ENCODE results near the gene MAP3K3.

Gene MAP3K3

DNA sequence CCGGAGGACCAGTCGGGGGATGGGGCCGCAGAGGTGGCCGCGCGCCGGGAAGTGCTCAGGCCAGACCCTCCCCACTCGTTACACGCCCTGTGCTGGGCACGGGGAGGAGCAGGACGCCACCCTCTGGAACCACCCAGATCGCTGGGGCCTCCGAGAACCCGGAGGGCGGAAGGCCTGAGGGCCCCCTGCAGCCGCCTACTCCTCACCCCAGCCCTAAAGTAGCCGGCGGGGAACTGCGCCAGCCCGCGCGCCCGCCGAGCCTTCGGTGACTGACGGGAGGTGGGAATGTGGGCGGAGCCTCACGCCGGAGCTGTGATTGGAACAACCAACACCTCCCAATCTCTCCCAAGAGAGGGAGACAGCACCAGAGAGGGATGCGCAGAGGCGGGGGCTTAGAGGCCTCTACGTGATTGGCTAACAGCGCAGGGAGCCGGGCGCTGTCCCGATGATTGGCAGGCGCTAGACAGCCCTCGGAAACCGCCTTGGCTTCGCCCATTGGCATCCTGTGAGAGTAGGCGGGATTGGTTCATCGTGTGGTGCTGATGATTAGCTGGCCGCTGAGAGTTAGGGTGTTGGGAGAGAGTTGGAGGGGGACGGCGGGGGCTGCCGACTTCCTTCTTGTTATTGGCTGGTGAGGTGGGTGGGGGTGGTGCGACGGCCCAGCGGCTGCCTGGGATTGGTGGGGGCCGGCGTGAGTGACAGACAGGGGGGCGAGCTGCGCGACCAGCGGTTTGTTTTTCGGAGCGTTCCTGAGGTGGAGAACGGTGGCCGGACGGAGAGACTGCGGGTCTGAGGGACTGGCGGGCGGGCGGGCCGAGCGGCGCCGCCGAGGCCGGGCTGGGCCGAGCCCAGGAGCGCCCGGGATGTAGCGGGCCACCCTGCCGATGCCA, at the start of gene MAP3K3 (continued):
- no peak for TF ChIP-seq ZNF704 (tag by site-specific recombination; IDR thresholded peaks at IDR 0.05)
- peak; percentile 95 for TF ChIP-seq ZBTB20 (tag by site-specific recombination; IDR thresholded peaks at IDR 0.05)
- TF ChIP-seq SP7 (tag by site-specific recombination; IDR thresholded peaks at IDR 0.05), result peak; percentile 88
- no peak for TF ChIP-seq ZNF280C (tag by site-specific recombination; IDR thresholded peaks at IDR 0.05)
- TF ChIP-seq, protein P1, sequence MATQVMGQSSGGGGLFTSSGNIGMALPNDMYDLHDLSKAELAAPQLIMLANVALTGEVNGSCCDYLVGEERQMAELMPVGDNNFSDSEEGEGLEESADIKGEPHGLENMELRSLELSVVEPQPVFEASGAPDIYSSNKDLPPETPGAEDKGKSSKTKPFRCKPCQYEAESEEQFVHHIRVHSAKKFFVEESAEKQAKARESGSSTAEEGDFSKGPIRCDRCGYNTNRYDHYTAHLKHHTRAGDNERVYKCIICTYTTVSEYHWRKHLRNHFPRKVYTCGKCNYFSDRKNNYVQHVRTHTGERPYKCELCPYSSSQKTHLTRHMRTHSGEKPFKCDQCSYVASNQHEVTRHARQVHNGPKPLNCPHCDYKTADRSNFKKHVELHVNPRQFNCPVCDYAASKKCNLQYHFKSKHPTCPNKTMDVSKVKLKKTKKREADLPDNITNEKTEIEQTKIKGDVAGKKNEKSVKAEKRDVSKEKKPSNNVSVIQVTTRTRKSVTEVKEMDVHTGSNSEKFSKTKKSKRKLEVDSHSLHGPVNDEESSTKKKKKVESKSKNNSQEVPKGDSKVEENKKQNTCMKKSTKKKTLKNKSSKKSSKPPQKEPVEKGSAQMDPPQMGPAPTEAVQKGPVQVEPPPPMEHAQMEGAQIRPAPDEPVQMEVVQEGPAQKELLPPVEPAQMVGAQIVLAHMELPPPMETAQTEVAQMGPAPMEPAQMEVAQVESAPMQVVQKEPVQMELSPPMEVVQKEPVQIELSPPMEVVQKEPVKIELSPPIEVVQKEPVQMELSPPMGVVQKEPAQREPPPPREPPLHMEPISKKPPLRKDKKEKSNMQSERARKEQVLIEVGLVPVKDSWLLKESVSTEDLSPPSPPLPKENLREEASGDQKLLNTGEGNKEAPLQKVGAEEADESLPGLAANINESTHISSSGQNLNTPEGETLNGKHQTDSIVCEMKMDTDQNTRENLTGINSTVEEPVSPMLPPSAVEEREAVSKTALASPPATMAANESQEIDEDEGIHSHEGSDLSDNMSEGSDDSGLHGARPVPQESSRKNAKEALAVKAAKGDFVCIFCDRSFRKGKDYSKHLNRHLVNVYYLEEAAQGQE (tag by site-specific recombination; IDR thresholded peaks at IDR 0.05), result peak; percentile 37; the same call in 1 of the 2 replicates
- TF ChIP-seq ZNF660 (tag by site-specific recombination; IDR thresholded peaks at IDR 0.05), result peak; percentile 92
- no peak for TF ChIP-seq ZNF785 (tag by site-specific recombination; IDR thresholded peaks at IDR 0.05)
- no peak for TF ChIP-seq ZNF791 (tag by site-specific recombination; IDR thresholded peaks at IDR 0.05)
- peak; percentile 61 for TF ChIP-seq ZNF398 (tag by site-specific recombination; IDR thresholded peaks at IDR 0.05)
- TF ChIP-seq ZNF280D (tag by site-specific recombination; IDR thresholded peaks at IDR 0.05), result peak; percentile 31; the same call in 1 of the 2 replicates
- TF ChIP-seq, protein P2, sequence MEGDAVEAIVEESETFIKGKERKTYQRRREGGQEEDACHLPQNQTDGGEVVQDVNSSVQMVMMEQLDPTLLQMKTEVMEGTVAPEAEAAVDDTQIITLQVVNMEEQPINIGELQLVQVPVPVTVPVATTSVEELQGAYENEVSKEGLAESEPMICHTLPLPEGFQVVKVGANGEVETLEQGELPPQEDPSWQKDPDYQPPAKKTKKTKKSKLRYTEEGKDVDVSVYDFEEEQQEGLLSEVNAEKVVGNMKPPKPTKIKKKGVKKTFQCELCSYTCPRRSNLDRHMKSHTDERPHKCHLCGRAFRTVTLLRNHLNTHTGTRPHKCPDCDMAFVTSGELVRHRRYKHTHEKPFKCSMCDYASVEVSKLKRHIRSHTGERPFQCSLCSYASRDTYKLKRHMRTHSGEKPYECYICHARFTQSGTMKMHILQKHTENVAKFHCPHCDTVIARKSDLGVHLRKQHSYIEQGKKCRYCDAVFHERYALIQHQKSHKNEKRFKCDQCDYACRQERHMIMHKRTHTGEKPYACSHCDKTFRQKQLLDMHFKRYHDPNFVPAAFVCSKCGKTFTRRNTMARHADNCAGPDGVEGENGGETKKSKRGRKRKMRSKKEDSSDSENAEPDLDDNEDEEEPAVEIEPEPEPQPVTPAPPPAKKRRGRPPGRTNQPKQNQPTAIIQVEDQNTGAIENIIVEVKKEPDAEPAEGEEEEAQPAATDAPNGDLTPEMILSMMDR (tag by site-specific recombination; IDR thresholded peaks at IDR 0.05), result peak; percentile 93
- peak; percentile 99 for TF ChIP-seq SP3 (tag by site-specific recombination; IDR thresholded peaks at IDR 0.05)
- no peak for TF ChIP-seq ZNF404 (tag by site-specific recombination; IDR thresholded peaks at IDR 0.05)
- no peak for TF ChIP-seq ZNF585B (tag by site-specific recombination; IDR thresholded peaks at IDR 0.05)
- no peak for TF ChIP-seq ZNF513 (tag by site-specific recombination; IDR thresholded peaks at IDR 0.05)
- peak; percentile 57; the same call in 1 of the 2 replicates for TF ChIP-seq ZBTB6 (tag by site-specific recombination; IDR thresholded peaks at IDR 0.05)
- TF ChIP-seq KLF8 (tag by site-specific recombination; IDR thresholded peaks at IDR 0.05), result peak; percentile 85; the same call in 1 of the 2 replicates
- peak; percentile 87 for TF ChIP-seq KLF17 (tag by site-specific recombination; IDR thresholded peaks at IDR 0.05)
- no peak for TF ChIP-seq RBAK (tag by site-specific recombination; IDR thresholded peaks at IDR 0.05)
- TF ChIP-seq ZFP69B (tag by site-specific recombination; IDR thresholded peaks at IDR 0.05), result peak; percentile 83

Measured in HEK293 (cell line).